ENCODE results near the gene BORCS8. TPM values are rescaled to one million over a fixed set of nuclear protein-coding genes. Genes with fewer than 3 reads are reported as not detected.

Gene BORCS8
- polyA plus RNA-seq (58.8 and 75.6 TPM in 2 replicates), polyA minus RNA-seq (16.2 and 18.5 TPM in 2 replicates)

DNA sequence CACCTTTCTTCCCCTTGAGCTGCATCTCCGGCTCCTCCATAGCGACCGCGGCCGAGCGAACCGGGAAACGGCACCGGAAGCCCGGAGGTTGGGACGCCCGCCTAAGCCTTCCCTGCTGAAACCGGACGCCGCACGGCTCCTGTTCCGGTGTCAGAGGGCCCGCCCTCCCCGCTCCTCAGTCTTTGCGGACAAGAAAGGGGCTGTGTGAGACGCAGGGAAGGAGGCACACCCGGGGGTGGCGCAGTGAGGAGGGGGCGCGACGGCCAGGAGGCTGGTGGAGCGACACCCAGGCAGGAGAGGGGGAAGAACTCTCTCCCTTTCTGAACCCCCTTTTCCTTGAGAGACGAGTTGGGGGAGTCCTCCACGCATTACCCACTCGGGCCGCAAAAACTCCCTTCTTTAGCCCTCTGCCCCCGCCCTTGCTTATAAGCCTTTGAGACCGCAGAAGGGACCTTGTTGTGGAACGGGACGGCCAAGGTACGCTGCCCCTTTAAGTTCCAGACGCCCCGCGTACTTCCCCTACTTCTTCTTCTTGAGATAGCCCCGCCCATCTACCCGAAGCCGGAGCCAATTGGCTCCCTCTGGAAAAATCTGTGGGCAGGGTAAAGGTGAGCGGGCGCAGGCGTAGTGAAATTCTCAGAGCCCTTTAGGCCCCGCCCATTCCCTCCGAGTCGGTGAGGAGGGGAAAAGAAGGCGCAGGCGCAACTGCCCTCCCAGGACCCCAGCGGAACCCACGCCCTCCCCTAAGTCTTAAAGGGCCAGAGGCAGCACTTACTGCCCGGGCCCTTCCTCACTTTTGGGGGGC, at the start of gene BORCS8, which contains the start of gene RFXANK:
BORCS8 (minus strand) TSS at position 75 of the 805 bp plus-strand sequence; CDS start at position 40, 35 bp downstream.
RFXANK (plus strand) TSS at position 181 of the 805 bp plus-strand sequence. CDS start 1,689 bp downstream, outside the sequence.
- Histone ChIP-seq H3K9me3 (ENCODE audit: low read length) (no peaks in the 10 kb centered on the region), H3K4me2 (ENCODE audit: low read length) (peak within 1 kb of the TSS; percentile 65), H4K20me1 (ENCODE audit: insufficient read depth) (no peaks in the 10 kb centered on the region), H3K27ac (ENCODE audit: low read length) (peak within 1 kb of the TSS; percentile 94), H3K4me3 (ENCODE audit: low read length) (peak within 1 kb of the TSS; percentile 77), H3K9ac (ENCODE audit: low read length) (peak within 1 kb of the TSS; percentile 86), H3K27me3 (ENCODE audit: insufficient read depth, low read depth, low read length) (no peaks in the 10 kb centered on the region), H3K9me2 (ENCODE audit: insufficient read depth, low read length) (no peaks in the 10 kb centered on the region), H3K79me2 (replicated peaks; ENCODE audit: insufficient read depth, low read length) (peaks cover 15% of the 10 kb centered on the region), H3F3A (ENCODE audit: insufficient read depth, low read length, poor library complexity, severe bottlenecking) (no peaks in the 10 kb centered on the region), H2AFZ (ENCODE audit: low read depth, low read length) (peak within 1 kb of the TSS; percentile 80), H3K36me3 (ENCODE audit: insufficient read depth, low read length) (no peaks in the 10 kb centered on the region)
- no peak for TF ChIP-seq EZH2 (IDR thresholded peaks at IDR 0.05; ENCODE audit: borderline replicate concordance, insufficient read depth, low read length, poor library complexity, severe bottlenecking)
- TF ChIP-seq, protein P1, sequence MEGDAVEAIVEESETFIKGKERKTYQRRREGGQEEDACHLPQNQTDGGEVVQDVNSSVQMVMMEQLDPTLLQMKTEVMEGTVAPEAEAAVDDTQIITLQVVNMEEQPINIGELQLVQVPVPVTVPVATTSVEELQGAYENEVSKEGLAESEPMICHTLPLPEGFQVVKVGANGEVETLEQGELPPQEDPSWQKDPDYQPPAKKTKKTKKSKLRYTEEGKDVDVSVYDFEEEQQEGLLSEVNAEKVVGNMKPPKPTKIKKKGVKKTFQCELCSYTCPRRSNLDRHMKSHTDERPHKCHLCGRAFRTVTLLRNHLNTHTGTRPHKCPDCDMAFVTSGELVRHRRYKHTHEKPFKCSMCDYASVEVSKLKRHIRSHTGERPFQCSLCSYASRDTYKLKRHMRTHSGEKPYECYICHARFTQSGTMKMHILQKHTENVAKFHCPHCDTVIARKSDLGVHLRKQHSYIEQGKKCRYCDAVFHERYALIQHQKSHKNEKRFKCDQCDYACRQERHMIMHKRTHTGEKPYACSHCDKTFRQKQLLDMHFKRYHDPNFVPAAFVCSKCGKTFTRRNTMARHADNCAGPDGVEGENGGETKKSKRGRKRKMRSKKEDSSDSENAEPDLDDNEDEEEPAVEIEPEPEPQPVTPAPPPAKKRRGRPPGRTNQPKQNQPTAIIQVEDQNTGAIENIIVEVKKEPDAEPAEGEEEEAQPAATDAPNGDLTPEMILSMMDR (IDR thresholded peaks at IDR 0.05; ENCODE audit: poor library complexity, severe bottlenecking): peak; percentile 55
- peak; percentile 63 for TF ChIP-seq SMC3 (conservative IDR thresholded peaks at IDR 0.05; ENCODE audit: poor library complexity)
- peak; percentile 50 for TF ChIP-seq RAD21 (conservative IDR thresholded peaks at IDR 0.05)
- peak; percentile 92 for TF ChIP-seq TAF1 (IDR thresholded peaks at IDR 0.05; ENCODE audit: low read depth)
- TF ChIP-seq, protein P2, sequence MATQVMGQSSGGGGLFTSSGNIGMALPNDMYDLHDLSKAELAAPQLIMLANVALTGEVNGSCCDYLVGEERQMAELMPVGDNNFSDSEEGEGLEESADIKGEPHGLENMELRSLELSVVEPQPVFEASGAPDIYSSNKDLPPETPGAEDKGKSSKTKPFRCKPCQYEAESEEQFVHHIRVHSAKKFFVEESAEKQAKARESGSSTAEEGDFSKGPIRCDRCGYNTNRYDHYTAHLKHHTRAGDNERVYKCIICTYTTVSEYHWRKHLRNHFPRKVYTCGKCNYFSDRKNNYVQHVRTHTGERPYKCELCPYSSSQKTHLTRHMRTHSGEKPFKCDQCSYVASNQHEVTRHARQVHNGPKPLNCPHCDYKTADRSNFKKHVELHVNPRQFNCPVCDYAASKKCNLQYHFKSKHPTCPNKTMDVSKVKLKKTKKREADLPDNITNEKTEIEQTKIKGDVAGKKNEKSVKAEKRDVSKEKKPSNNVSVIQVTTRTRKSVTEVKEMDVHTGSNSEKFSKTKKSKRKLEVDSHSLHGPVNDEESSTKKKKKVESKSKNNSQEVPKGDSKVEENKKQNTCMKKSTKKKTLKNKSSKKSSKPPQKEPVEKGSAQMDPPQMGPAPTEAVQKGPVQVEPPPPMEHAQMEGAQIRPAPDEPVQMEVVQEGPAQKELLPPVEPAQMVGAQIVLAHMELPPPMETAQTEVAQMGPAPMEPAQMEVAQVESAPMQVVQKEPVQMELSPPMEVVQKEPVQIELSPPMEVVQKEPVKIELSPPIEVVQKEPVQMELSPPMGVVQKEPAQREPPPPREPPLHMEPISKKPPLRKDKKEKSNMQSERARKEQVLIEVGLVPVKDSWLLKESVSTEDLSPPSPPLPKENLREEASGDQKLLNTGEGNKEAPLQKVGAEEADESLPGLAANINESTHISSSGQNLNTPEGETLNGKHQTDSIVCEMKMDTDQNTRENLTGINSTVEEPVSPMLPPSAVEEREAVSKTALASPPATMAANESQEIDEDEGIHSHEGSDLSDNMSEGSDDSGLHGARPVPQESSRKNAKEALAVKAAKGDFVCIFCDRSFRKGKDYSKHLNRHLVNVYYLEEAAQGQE (IDR thresholded peaks at IDR 0.05; ENCODE audit: borderline replicate concordance): peak; percentile 84
- peak; percentile 73 for TF ChIP-seq EP300 (conservative IDR thresholded peaks at IDR 0.05; ENCODE audit: poor library complexity, severe bottlenecking)
- peak; percentile 80 for TF ChIP-seq POLR2AphosphoS5 (IDR thresholded peaks at IDR 0.05)
- TF ChIP-seq MXI1 (conservative IDR thresholded peaks at IDR 0.05; ENCODE audit: poor library complexity, severe bottlenecking): peak; percentile 76

DNA sequence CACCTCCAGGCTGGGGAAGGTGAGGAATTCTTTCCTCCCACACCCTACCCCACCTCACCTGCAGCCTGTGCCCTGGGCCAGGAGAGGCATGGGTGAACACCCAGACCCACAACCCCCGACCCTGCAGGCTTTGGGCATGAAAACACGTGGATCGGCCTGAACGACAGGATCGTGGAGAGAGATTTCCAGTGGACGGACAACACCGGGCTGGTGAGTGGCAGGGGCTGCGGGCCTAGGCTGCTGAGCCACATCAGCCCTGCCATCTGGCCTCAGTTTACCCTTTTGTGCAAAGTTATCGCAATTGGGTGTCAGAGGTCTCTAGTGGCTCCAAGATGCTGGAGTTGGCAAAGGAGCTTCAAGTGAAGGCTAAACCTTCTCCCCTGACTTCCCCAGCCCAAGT, 48.5 kb upstream of the BORCS8 start:
- no peaks in the 10 kb centered on the region for H3K27me3 ChIP-seq (ENCODE audit: insufficient read depth, low read depth, low read length)
- TF ChIP-seq SMC3 (conservative IDR thresholded peaks at IDR 0.05; ENCODE audit: poor library complexity): no peak
- TF ChIP-seq, protein P2 (IDR thresholded peaks at IDR 0.05; ENCODE audit: borderline replicate concordance): no peak
- TF ChIP-seq TAF1 (IDR thresholded peaks at IDR 0.05; ENCODE audit: low read depth): no peak
- no peak for TF ChIP-seq RAD21 (conservative IDR thresholded peaks at IDR 0.05)
- no peak for TF ChIP-seq MXI1 (conservative IDR thresholded peaks at IDR 0.05; ENCODE audit: poor library complexity, severe bottlenecking)
- TF ChIP-seq, protein P1 (IDR thresholded peaks at IDR 0.05; ENCODE audit: poor library complexity, severe bottlenecking): no peak
- no peak for TF ChIP-seq POLR2AphosphoS5 (IDR thresholded peaks at IDR 0.05)
- TF ChIP-seq EZH2 (IDR thresholded peaks at IDR 0.05; ENCODE audit: borderline replicate concordance, insufficient read depth, low read length, poor library complexity, severe bottlenecking): no peak
- TF ChIP-seq EP300 (conservative IDR thresholded peaks at IDR 0.05; ENCODE audit: poor library complexity, severe bottlenecking): no peak
- no peak overlapping the region for H2AFZ ChIP-seq (ENCODE audit: low read depth, low read length)
- H3K27ac ChIP-seq (ENCODE audit: low read length): no peak overlapping the region
- H3K79me2 ChIP-seq (replicated peaks; ENCODE audit: insufficient read depth, low read length): no peaks in the 10 kb centered on the region
- H3K36me3 ChIP-seq (ENCODE audit: insufficient read depth, low read length): peaks cover 8% of the 10 kb centered on the region
- no peaks in the 10 kb centered on the region for H3K9me3 ChIP-seq (ENCODE audit: low read length)
- no peak overlapping the region for H3K4me3 ChIP-seq (ENCODE audit: low read length)
- H3K4me2 ChIP-seq (ENCODE audit: low read length): no peak overlapping the region
- no peaks in the 10 kb centered on the region for H3K9me2 ChIP-seq (ENCODE audit: insufficient read depth, low read length)
- H4K20me1 ChIP-seq (ENCODE audit: insufficient read depth): no peaks in the 10 kb centered on the region
- H3F3A ChIP-seq (ENCODE audit: insufficient read depth, low read length, poor library complexity, severe bottlenecking): no peaks in the 10 kb centered on the region
- H3K9ac ChIP-seq (ENCODE audit: low read length): no peak overlapping the region

All from neural cell (in vitro differentiated cells).